GM21737 (cell line): ENCODE results near the gene HMGXB3.
A peak's percentile ranks its signal among the peaks of the same experiment; 100 is the strongest.

Experiments used
- ATAC-seq: cut with Tn5 transposase; IDR thresholded peaks from one replicate; pipeline ENCODE4 v1.9.1; 2021; ENCODE audit warnings: mild to moderate bottlenecking, moderate library complexity; ENCODE audit not compliant: unreplicated experiment

The HMGXB3 gene

DNA sequence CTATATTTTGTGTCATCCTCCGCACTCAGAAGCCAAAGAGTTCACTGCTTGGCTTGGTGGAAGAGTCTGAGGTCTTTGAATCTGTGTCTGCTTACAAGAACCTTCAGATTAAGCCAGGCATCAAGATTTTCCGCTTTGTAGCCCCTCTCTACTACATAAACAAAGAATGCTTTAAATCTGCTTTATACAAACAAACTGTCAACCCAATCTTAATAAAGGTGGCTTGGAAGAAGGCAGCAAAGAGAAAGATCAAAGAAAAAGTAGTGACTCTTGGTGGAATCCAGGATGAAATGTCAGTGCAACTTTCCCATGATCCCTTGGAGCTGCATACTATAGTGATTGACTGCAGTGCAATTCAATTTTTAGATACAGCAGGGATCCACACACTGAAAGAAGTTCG, 19.3 kb upstream of the HMGXB3 start:
- no peak for ATAC-seq

- ATAC-seq, result no peak
These were observed 18.0 kb upstream of the HMGXB3 start for GRCh38 chr5:149982505-149982904.

GRCh38 chr5:149988126-149988525, 12.4 kb upstream of the HMGXB3 start:
- no peak for ATAC-seq

DNA sequence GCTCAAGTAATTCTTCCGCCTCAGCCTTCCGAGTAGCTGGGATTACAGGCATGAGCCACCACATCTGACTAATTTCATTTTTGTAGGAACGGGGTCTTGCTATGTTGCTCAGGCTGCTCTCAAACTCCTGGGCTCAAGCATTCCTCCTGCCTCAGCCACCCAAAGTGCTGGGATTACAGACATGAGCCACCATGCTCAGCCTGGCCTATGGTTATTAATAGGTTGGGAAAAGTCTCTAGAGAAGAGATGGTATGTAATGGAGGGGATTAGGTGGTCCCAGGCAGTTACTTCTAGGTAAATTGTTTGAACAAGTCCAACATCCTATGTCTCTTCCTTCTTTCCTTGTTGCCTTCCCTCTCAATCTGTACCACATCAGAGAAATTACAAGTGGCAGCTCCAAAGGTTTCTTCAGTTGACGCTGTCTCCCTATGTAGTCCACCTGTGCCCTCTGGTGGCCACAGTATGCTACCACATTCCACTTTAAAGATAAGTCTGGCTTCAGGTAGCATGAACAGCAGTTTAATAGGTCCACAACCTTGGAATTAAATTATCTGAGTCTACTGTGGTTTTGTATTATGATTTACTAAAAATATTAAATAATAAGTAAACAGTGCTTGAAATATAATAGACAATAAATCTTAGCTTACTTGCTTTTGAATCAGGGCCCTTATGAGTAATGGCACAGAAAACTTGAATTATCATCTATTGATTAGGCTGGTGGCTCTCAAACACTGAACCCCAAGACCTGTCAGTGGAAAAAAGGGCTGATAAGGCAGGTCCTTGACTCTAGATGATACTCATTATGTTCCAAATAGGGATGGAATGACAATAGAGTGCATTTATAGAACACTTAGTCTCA, 9.8 kb upstream of the HMGXB3 start:
- ATAC-seq, result peak; percentile 67

GRCh38 chr5:149993471-149993870, 7.1 kb upstream of the HMGXB3 start:
- no peak for ATAC-seq

GRCh38 chr5:149995385-149996204, 4.9 kb upstream of the HMGXB3 start:
- ATAC-seq, result no peak

- ATAC-seq, result no peak
These were observed 4.2 kb upstream of the HMGXB3 start for GRCh38 chr5:149996205-149996890.

- ATAC-seq, result no peak
These were observed 2.3 kb upstream of the HMGXB3 start for GRCh38 chr5:149998281-149998680.

GRCh38 chr5:149999359-149999758, 1.2 kb upstream of the HMGXB3 start:
- no peak for ATAC-seq

DNA sequence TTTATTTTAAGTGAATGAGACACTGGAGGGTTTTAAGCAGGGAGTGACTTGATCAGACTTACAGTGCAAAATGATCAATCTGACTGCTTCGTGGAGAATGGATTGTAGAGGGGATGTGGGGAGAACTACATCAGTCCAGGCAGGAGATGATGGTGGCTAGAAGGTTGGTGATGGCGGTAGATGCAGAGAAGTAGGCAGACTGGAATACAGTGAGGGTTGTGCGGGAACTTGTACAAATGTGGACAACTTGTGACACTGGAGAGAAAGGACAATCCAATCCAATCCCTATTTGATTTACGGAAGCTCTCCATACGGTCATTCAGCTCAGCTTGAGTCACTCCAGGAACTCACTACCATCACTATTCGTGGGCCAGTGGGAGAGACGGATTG, 678 bp upstream of the HMGXB3 start:
- no peak for ATAC-seq

- peak; percentile 26 for ATAC-seq
These were observed 586 bp downstream of the HMGXB3 start for GRCh38 chr5:150000990-150001659.

DNA sequence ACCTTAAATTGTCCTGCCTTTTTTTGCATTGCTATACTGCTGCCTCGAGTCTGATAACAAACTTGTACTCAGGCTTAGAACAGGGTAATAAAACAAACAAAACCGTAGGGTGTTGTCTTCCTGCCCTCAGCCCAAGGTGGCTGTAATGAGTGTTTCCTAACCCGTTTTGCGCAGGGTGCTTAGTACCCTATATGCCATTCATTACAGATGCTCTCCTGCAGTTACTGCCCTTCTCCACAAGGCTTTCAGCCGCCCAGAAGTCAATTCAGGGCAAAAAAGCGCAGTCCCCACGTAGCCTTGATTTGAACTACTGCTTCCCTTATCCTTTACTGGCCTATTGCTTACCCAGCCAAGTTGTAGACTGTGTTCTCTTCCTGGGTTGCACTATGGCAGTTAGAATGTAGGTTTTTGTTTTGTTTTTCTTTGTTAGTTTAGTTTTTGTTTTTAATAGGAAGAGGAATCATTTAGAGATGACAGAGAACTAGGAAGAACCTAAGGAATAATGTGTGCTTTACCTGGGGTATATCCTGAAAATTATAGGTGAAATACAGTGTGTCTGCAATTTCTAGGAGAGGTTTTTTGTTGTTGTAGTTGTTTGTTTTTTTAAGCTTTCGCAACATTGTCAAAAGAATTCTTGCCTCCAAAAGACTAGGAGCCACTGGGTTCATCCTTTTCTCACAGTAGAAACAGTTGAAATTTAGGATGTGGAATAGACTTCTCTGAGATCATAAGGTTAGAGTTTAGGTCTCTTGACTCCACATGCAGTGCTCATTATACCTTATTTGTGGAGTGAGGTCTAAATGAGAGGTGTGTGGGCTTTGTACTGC, 1.3 kb downstream of the HMGXB3 start:
- peak; percentile 52 for ATAC-seq

DNA sequence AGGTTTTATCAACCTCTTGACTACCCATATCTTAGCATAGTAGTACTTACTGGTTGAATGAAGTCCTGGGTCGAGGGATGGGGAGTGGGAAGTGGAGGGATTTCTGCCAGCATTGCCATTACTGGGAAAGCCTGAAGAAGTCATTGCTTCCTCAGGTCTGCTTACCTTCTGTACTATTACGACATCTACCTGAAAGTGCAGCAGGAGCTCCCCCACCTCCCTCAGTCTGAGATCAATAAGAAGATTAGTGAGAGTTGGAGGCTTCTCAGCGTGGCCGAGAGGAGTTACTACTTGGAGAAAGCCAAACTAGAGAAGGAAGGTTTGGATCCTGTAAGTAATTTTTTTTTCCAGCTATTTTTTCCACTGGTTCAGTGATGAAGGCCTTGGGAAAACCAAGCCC, 5.8 kb downstream of the HMGXB3 start:
- no peak for ATAC-seq

- ATAC-seq, result no peak
These were observed 6.5 kb downstream of the HMGXB3 start for GRCh38 chr5:150007050-150007449.

DNA sequence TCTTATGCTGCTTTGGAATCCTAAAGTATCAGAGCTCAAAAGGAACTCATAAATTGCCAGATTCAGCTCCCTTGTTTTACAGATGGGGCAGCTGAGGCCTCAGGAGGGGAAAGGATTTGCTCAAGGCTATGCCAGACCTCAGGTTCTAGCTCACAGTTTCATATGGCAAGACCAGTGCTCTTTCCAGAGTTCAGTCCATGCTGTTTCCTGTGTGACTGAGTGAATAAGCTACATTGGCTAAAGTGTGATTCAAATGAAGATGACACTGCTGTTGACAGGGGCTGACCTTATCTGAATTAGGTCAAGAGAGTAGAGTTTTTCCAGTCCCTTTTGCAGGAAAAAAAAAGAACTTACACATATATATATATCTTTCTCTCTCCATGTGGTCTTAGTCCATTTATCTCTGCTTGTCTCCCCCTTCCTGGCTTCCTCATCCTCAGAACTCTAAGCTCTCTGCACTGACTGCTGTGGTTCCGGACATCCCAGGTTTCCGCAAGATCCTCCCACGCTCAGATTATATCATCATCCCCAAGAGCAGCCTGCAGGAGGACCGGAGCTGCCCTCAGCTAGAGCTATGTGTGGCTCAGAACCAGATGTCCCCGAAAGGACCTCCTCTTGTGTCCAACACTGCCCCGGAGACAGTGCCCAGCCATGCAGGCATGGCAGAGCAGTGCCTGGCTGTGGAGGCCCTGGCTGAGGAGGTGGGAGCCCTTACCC, 9.3 kb downstream of the HMGXB3 start:
- no peak for ATAC-seq

DNA sequence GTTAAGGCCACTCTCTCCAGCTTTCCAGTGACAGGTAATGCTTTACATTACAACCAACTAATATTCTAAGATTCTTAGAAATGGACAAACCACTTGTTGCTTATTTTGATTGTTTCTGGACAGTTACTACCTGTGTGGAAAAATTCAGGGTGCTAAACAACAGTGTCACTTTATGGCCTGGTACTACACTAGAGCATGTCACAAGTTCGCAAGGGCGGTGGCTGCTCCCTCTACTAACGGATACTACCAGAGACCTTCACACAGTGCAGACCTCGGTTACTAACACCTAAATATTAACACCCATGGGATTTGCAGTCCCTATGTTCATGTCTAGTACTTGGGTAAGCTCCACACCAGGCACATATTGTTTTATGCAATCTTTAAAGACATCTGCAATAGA, 13.4 kb downstream of the HMGXB3 start:
- no peak for ATAC-seq

GRCh38 chr5:150014456-150014855, 13.9 kb downstream of the HMGXB3 start:
- no peak for ATAC-seq

DNA sequence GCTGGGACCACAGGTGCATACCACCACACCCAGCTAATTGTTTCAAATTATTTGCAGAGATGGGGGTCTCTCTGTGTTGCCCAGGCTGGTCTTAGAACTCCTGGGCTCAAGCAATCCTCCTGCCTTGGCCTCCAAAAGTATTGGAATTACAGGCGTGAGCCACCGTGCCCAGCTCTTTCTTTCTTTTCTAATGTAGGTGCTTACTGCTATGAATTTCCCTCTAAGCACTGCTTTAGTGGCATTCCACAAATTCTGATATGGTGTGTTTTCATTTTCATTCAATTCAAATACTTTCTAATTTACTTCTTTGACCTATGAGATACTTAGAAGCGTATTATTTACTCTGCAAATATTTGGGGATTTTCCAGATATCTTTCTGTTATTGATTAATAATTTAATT, 14.9 kb downstream of the HMGXB3 start:
- no peak for ATAC-seq

GRCh38 chr5:150016537-150016936, 16.0 kb downstream of the HMGXB3 start:
- no peak for ATAC-seq
